Mesenchymal stem cell (in vitro differentiated cells and primary cell): ENCODE data around the gene DIPK1C.

Experiments
- DNase-seq: peaks from one replicate; pipeline ENCODE4 v3.0.0-alpha.2; 2013
- H2AFZ ChIP-seq: one replicate; pipeline ENCODE4 v1.6.1; 2013; ENCODE audit warnings: low read depth, mild to moderate bottlenecking, control low read depth, inconsistent platforms, low read length, moderate library complexity
- H2AK5ac ChIP-seq: 2 replicates; pipeline ENCODE4 v1.6.1; 2013; ENCODE audit warnings: low read length, moderate library complexity, mild to moderate bottlenecking, inconsistent platforms; ENCODE audit not compliant: severe bottlenecking
- H2BK120ac ChIP-seq: one replicate; pipeline ENCODE4 v1.6.1; 2013; ENCODE audit warnings: low read depth, mild to moderate bottlenecking, inconsistent platforms, low read length, moderate library complexity
- H2BK12ac ChIP-seq, 2 experiments: one replicate each; pipeline ENCODE4 v1.6.1; 2013; ENCODE audit warnings: inconsistent platforms in 2 of 2, low read length in 2 of 2, mild to moderate bottlenecking in 2 of 2, moderate library complexity in 2 of 2, control low read depth in 1 of 2
- H2BK15ac ChIP-seq: one replicate; pipeline ENCODE4 v1.6.1; 2013; ENCODE audit warnings: mild to moderate bottlenecking, low read depth, inconsistent platforms; ENCODE audit not compliant: poor library complexity, severe bottlenecking
- H2BK5ac ChIP-seq: 2 replicates; pipeline ENCODE4 v1.6.1; 2013; ENCODE audit warnings: low read depth, mild to moderate bottlenecking, low read length, control low read depth, inconsistent platforms; ENCODE audit not compliant: poor library complexity, severe bottlenecking
- H3K14ac ChIP-seq, 2 experiments: one replicate each; pipeline ENCODE4 v1.6.1; 2013; ENCODE audit warnings: inconsistent platforms in 2 of 2, low read length in 2 of 2, control low read depth in 1 of 2, mild to moderate bottlenecking in 1 of 2, moderate library complexity in 1 of 2
- H3K18ac ChIP-seq, 2 experiments: one replicate each; pipeline ENCODE4 v1.6.1; 2013; ENCODE audit warnings: inconsistent platforms in 2 of 2, low read length in 2 of 2, control low read depth in 1 of 2, low read depth in 1 of 2, mild to moderate bottlenecking in 1 of 2
- H3K23ac ChIP-seq, 2 experiments: one replicate each; pipeline ENCODE4 v1.6.1; 2013; ENCODE audit warnings: inconsistent platforms in 2 of 2, low read length in 2 of 2, mild to moderate bottlenecking in 2 of 2, moderate library complexity in 2 of 2, control low read depth in 1 of 2
- H3K27ac ChIP-seq: 2 replicates; pipeline ENCODE4 v1.5.1; 2013; ENCODE audit warnings: mild to moderate bottlenecking, moderate library complexity, low read length, control low read depth, inconsistent platforms; ENCODE audit not compliant: poor library complexity, severe bottlenecking
- H3K27me3 ChIP-seq, 2 experiments: 2 replicates each; pipeline versions ENCODE4 v1.6.1 to v1.7.0; 2013; ENCODE audit warnings: low read length in 2 of 2, mild to moderate bottlenecking in 2 of 2, moderate library complexity in 2 of 2, control low read depth in 1 of 2, inconsistent platforms in 1 of 2; ENCODE audit not compliant: control insufficient read depth in 1 of 2, insufficient read depth in 1 of 2
- H3K36me3 ChIP-seq, 2 experiments: 2 replicates each; pipeline versions ENCODE4 v1.6.1 to v1.7.0; 2013; ENCODE audit warnings: low read length in 2 of 2, control low read depth in 1 of 2, inconsistent platforms in 1 of 2, low read depth in 1 of 2, mild to moderate bottlenecking in 1 of 2; ENCODE audit not compliant: insufficient read depth in 2 of 2, control insufficient read depth in 1 of 2
- H3K4ac ChIP-seq, 2 experiments: one replicate each; pipeline ENCODE4 v1.6.1; 2013; ENCODE audit warnings: inconsistent platforms in 2 of 2, low read length in 2 of 2, mild to moderate bottlenecking in 2 of 2, moderate library complexity in 2 of 2, control low read depth in 1 of 2, low read depth in 1 of 2
- H3K4me1 ChIP-seq: 2 replicates; pipeline ENCODE4 v1.6.1; 2013; ENCODE audit warnings: low read depth, low read length, control low read depth; ENCODE audit not compliant: control insufficient read depth, insufficient read depth
- H3K4me2 ChIP-seq: 2 replicates; pipeline ENCODE4 v1.6.1; 2013; ENCODE audit warnings: low read length, mild to moderate bottlenecking, inconsistent platforms; ENCODE audit not compliant: poor library complexity, severe bottlenecking
- H3K4me3 ChIP-seq, 2 experiments: 2 replicates each; pipeline versions ENCODE4 v1.5.1 to v1.7.0; 2013; ENCODE audit warnings: low read length in 2 of 2, mild to moderate bottlenecking in 2 of 2, control low read depth in 1 of 2, low read depth in 1 of 2; ENCODE audit not compliant: insufficient read depth in 1 of 2
- H3K79me1 ChIP-seq: replicated peaks from 2 replicates; pipeline ENCODE4 v1.6.1; 2013; ENCODE audit warnings: mild to moderate bottlenecking, control low read depth, low read length, inconsistent platforms; ENCODE audit not compliant: poor library complexity, severe bottlenecking
- H3K9ac ChIP-seq: 2 replicates; pipeline ENCODE4 v1.7.0; 2013; ENCODE audit warnings: mild to moderate bottlenecking, low read length, moderate library complexity
- H3K9me3 ChIP-seq: 2 replicates; pipeline ENCODE4 v1.7.0; 2013; ENCODE audit warnings: mild to moderate bottlenecking, low read length; ENCODE audit not compliant: control insufficient read depth
- H4K8ac ChIP-seq: one replicate; pipeline ENCODE4 v1.6.1; 2013; ENCODE audit warnings: inconsistent platforms, mild to moderate bottlenecking, low read length, moderate library complexity
- H4K91ac ChIP-seq: one replicate; pipeline ENCODE4 v1.6.1; 2013; ENCODE audit warnings: mild to moderate bottlenecking, low read length, inconsistent platforms
- WGBS: methylation state at CpG from one replicate; pipeline ENCODE4 v1.1.7; 2013; ENCODE audit warnings: mixed read lengths; 5-methylcytosine and 5-hydroxymethylcytosine counted together

DIPK1C gene

DNA sequence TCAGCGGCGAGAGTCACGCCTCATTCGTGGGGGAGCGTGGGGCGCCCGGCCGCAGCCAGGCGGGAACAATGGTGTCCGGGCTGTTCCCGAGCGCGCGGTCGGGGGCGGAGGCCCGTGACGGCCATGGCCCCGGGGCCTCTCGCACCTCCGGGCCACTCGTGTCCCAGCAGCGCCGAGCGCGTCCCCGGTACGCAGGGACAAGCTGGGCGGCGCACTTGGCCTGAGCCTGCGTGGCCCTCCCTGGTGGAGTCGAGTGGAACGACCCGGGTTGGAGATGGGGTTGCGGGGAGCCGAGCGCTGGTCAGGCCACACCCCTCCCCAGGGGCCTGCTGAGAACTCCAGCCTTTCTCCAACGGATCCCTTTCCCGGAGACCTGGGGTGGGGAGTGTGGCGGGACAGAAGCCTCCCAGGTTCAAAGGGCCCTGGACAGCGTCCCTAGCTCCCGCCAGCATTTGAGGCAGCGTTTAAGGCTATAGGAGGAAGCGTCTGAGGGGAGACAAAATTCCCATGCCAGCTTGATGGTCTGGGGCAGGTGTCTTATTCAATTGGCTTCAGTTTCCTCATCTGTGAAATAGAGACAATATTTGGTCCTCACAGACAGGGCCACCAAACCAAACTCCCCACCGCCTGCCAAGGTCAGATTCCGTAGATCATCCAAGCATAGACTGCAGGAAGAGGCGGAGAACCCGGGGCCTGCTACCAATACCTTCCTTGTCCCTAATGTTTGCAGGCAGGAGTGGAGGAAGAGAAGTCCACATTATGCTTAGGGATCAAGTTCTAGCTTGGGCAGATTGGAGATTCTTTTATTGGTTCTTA lies 39.6 kb upstream of the DIPK1C start:
- Histone ChIP-seq H2AK5ac (peak overlapping the region; percentile 67), H3K79me1 (no peaks in the 10 kb centered on the region), H4K91ac (peak overlapping the region; percentile 94), H3K9ac (peak overlapping the region; percentile 95), H2AFZ (peak overlapping the region; percentile 84), H3K4me2 (peak overlapping the region; percentile 90), H2BK5ac (peak overlapping the region; percentile 89), H4K8ac (peak overlapping the region; percentile 94), H3K9me3 (peaks cover 5% of the 10 kb centered on the region), H2BK15ac (peak overlapping the region; percentile 94), H3K4me1 (peaks cover 14% of the 10 kb centered on the region), H3K36me3 (peaks cover 3 to 11% of the 10 kb centered on the region in 2 experiments), H3K18ac (peak overlapping the region; percentile 84 to 86), H2BK12ac (peak overlapping the region; percentile 23 to 38), H3K23ac (peak overlapping the region in 1 of 2 experiments; percentile 16), H3K14ac (peak overlapping the region in 1 of 2 experiments; percentile 72), H3K4me3 (peak overlapping the region; percentile 97), H3K27ac (peak overlapping the region; percentile 95), H2BK120ac (peak overlapping the region; percentile 68), H3K27me3 (peaks cover 0 to 5% of the 10 kb centered on the region in 2 experiments), H3K4ac (peak overlapping the region; percentile 45 to 92)
- 3% methylated on average over 40 of the region's 48 CpGs for WGBS
- peak; percentile 76 for DNase-seq

DNA sequence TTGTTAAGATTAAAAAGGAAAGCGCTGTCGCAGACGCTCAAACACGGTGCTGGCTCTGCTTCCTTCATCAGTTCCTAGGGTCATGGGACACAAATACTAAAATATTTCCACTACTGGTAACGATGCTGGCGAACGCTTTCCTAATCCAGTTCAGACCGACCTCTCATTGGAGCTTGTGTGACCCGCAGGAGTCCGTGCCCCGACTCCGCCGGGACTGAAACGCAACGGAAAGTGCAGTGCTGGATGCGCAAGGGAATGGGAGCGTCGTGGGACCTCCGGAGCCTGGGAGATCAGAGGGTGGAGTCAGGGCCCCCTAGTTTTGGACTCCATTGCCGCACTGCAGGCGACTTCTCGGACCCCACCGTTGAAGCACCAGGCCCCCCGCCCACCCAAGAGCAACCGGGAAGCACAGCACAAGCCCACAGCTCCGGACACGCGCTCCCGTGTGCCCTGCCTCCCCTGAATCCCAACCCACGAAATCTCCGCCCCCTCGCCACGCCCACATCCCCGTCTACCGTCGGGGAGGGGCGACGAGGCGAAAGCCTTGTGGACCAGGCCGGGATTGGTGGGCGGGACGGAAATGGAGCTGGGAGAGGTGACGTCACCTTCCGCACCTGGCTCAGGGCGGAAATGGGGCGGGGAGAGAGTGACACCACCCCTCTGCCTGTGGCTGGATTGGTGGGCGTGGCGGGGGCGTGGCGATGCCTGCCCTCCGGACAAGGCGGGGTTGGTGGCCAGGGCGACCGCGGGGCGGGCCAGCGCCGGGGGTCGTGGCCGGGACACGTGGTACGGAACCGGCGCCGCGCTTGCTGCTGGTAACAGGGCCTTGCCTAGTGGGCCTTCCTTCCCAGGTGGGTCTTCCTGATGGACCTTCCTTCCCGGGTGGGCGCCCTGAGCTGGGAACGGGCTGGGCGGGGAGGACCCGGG lies 38.7 kb upstream of the DIPK1C start, which contains the start of gene CNDP2:
Gene CNDP2, plus strand, starts transcription at position 783 of the 927 bp plus-strand sequence. CDS start 3,611 bp downstream, outside the sequence.
- Histone ChIP-seq H3K14ac (peak within 1 kb of the TSS in 1 of 2 experiments; percentile 72), H3K79me1 (no peaks in the 10 kb centered on the region), H3K23ac (peak within 1 kb of the TSS in 1 of 2 experiments; percentile 16), H2BK15ac (peak within 1 kb of the TSS; percentile 94), H2BK12ac (peak within 1 kb of the TSS; percentile 23 to 38), H3K18ac (peak within 1 kb of the TSS; percentile 84 to 86), H2AK5ac (peak within 1 kb of the TSS; percentile 67), H2BK120ac (peak within 1 kb of the TSS; percentile 68), H3K9ac (peak within 1 kb of the TSS; percentile 95), H2AFZ (peak within 1 kb of the TSS; percentile 84), H3K4ac (peak within 1 kb of the TSS; percentile 45 to 92), H3K27me3 (peaks cover 0 to 6% of the 10 kb centered on the region in 2 experiments), H3K4me3 (peak within 1 kb of the TSS; percentile 97), H3K36me3 (peaks cover 3 to 4% of the 10 kb centered on the region in 2 experiments), H2BK5ac (peak within 1 kb of the TSS; percentile 89), H3K9me3 (peaks cover 5% of the 10 kb centered on the region), H4K8ac (peak within 1 kb of the TSS; percentile 94), H3K4me1 (peaks cover 12% of the 10 kb centered on the region), H4K91ac (peak within 1 kb of the TSS; percentile 94), H3K27ac (peak within 1 kb of the TSS; percentile 95), H3K4me2 (peak within 1 kb of the TSS; percentile 95)
- under 1% methylated on average over 53 of the region's 71 CpGs for WGBS
- peak; percentile 99 for DNase-seq

DNA sequence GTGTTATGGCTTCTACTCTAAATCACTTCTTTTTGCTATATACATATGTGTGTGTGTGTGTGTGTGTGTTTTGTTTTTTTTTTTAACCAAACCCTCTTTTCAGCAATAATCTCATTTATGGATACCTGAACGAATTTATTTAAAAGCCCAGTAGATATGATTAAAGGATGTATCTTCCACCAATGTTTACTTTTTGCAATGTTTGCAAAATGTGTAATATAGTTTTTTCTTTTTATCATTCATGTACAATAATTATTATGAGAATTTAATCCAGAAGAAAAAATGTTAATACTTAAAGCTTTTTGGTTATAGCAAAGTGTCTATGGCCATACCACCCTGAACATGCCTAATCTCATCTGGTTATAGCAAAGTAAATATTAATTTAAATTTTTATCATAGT lies 37.4 kb upstream of the DIPK1C start:
- Histone ChIP-seq H3K4me3 (no peak overlapping the region), H2BK15ac (no peak overlapping the region), H3K23ac (no peak overlapping the region), H3K27ac (no peak overlapping the region), H2AK5ac (no peak overlapping the region), H3K4me2 (no peak overlapping the region), H2BK5ac (no peak overlapping the region), H3K4ac (no peak overlapping the region), H3K79me1 (no peaks in the 10 kb centered on the region), H3K14ac (no peak overlapping the region), H4K91ac (no peak overlapping the region), H3K9me3 (peaks cover 5% of the 10 kb centered on the region), H3K27me3 (peaks cover 0 to 6% of the 10 kb centered on the region in 2 experiments), H4K8ac (no peak overlapping the region), H3K9ac (no peak overlapping the region), H3K18ac (no peak overlapping the region), H3K36me3 (peaks cover 3 to 4% of the 10 kb centered on the region in 2 experiments), H2BK120ac (no peak overlapping the region), H2BK12ac (no peak overlapping the region), H3K4me1 (peaks cover 12% of the 10 kb centered on the region), H2AFZ (no peak overlapping the region)
- no peak for DNase-seq
- no CpG with 5 or more reads among the region's 1 CpG for WGBS
